ENCODE results near the gene EML1. TPM values are rescaled to one million over a fixed set of nuclear protein-coding genes. Genes with fewer than 3 reads are reported as not detected.

The EML1 gene
- total RNA-seq, 1 experiment from 2014 or later: 16.1 TPM

GRCh38 chr14:99852578-99852977 is 59.4 kb downstream of the EML1 start:
- H3K4me1 Mint-ChIP-seq: no peaks in the 10 kb centered on the region
- TF ChIP-seq CREB1 (CRISPR knock-in tag; IDR thresholded peaks at IDR 0.05) (no peak), PREB (CRISPR knock-in tag; IDR thresholded peaks at IDR 0.05; ENCODE audit: borderline replicate concordance) (no peak), AFF4 (CRISPR knock-in tag; IDR thresholded peaks at IDR 0.05; ENCODE audit: borderline replicate concordance) (no peak), HMGA2 (CRISPR knock-in tag; IDR thresholded peaks at IDR 0.05) (no peak)
- no peaks in the 10 kb centered on the region for H3K36me3 Mint-ChIP-seq
- H3K4me3 Mint-ChIP-seq: no peak overlapping the region
- ATAC-seq: no peak
- DNase-seq (ENCODE audit: low spot score): no peak
- POLR2A ChIA-PET: no interaction called here
- H3K27ac Mint-ChIP-seq: no peak overlapping the region
- no peaks in the 10 kb centered on the region; the same call in 1 of the 2 replicates for H3K27me3 Mint-ChIP-seq (ENCODE audit: low read depth)
- H3K9me3 Mint-ChIP-seq: peaks cover 8% of the 10 kb centered on the region; the same call in 1 of the 2 replicates
- CTCF ChIA-PET: no interaction called here

- no peak overlapping the region for H3K4me3 Mint-ChIP-seq
- no peak overlapping the region for H3K27ac Mint-ChIP-seq
- peaks cover 3% of the 10 kb centered on the region; the same call in 1 of the 2 replicates for H3K9me3 Mint-ChIP-seq
- H3K27me3 Mint-ChIP-seq (ENCODE audit: low read depth): no peaks in the 10 kb centered on the region
- POLR2A ChIA-PET: no interaction called here
- H3K36me3 Mint-ChIP-seq: no peaks in the 10 kb centered on the region
- TF ChIP-seq ZBTB43 (CRISPR knock-in tag; IDR thresholded peaks at IDR 0.05): no peak
- no peak for TF ChIP-seq E2F1 (CRISPR knock-in tag; IDR thresholded peaks at IDR 0.05)
- no peak for TF ChIP-seq ZNF317 (CRISPR knock-in tag; IDR thresholded peaks at IDR 0.05; ENCODE audit: borderline replicate concordance, low read depth)
- TF ChIP-seq ZNF121 (CRISPR knock-in tag; IDR thresholded peaks at IDR 0.05): no peak
- TF ChIP-seq TEAD1 (CRISPR knock-in tag; IDR thresholded peaks at IDR 0.05): no peak
- no peak for TF ChIP-seq JUN (CRISPR knock-in tag; IDR thresholded peaks at IDR 0.05)
- no peak for TF ChIP-seq RELA (CRISPR knock-in tag; IDR thresholded peaks at IDR 0.05; ENCODE audit: borderline replicate concordance)
- TF ChIP-seq ZSCAN18 (CRISPR knock-in tag; IDR thresholded peaks at IDR 0.05): no peak
- CTCF ChIA-PET: no interaction called here
- ATAC-seq: peak; percentile 50; the same call in 1 of the 2 replicates
- no peak for DNase-seq (ENCODE audit: low spot score)
- no peaks in the 10 kb centered on the region for H3K4me1 Mint-ChIP-seq
These were observed 60.0 kb downstream of the EML1 start for GRCh38 chr14:99853206-99853605.

- no peak for ATAC-seq
These were observed 61.6 kb downstream of the EML1 start for GRCh38 chr14:99854831-99855230.

More at GRCh38 chr14:99854831-99855230, 61.6 kb downstream of the EML1 start:
- TF ChIP-seq ZNF219 (CRISPR knock-in tag; IDR thresholded peaks at IDR 0.05; ENCODE audit: borderline replicate concordance) (no peak), RORB (CRISPR knock-in tag; IDR thresholded peaks at IDR 0.05) (no peak), STAT6 (CRISPR knock-in tag; conservative IDR thresholded peaks at IDR 0.05; ENCODE audit: low read depth) (no peak), HMGA2 (CRISPR knock-in tag; IDR thresholded peaks at IDR 0.05) (no peak)
- ChIA-PET POLR2A (interaction anchor here (0.6 kb wide), 1 partner anchor 70 kb away, joined by 3 read pairs; no protein-coding TSS in a partner anchor), CTCF (no interaction called here)
- no peak overlapping the region for H3K4me3 Mint-ChIP-seq
- H3K27me3 Mint-ChIP-seq (ENCODE audit: low read depth): no peaks in the 10 kb centered on the region
- H3K4me1 Mint-ChIP-seq: peaks cover 6% of the 10 kb centered on the region
- no peak overlapping the region for H3K27ac Mint-ChIP-seq
- H3K36me3 Mint-ChIP-seq: no peaks in the 10 kb centered on the region
- peaks cover 3% of the 10 kb centered on the region; the same call in 1 of the 2 replicates for H3K9me3 Mint-ChIP-seq
- DNase-seq (ENCODE audit: low spot score): no peak

Measured in WTC11 (cell line).